ENCODE data around the gene OTUD3.
"Not testable (repeated sequence)": the region's sequence is repeated elsewhere in the genome, so short reads cannot be mapped to it uniquely, and the experiment has no call there.

OTUD3 gene

GRCh38 chr1:19910650-19911049, 28.5 kb downstream of the OTUD3 start:
- no peak for DNase-seq (ENCODE audit: low read depth, low spot score)

- DNase-seq (ENCODE audit: low read depth, low spot score): peak; percentile 89
Observed at GRCh38 chr1:19918057-19918456, 35.9 kb downstream of the OTUD3 start.

GRCh38 chr1:19920132-19920710, 38.0 kb downstream of the OTUD3 start:
- DNase-seq (ENCODE audit: low read depth, low spot score): no peak

GRCh38 chr1:19921310-19921709, 39.1 kb downstream of the OTUD3 start:
- no peak for DNase-seq (ENCODE audit: low read depth, low spot score)

- no peak for DNase-seq (ENCODE audit: low read depth, low spot score)
Observed at GRCh38 chr1:19922015-19922688, 40.0 kb downstream of the OTUD3 start.

- DNase-seq (ENCODE audit: low read depth, low spot score): no peak
Observed at GRCh38 chr1:19923137-19923952, 41.1 kb downstream of the OTUD3 start, which contains the start of gene PLA2G2E. Gene PLA2G2E (minus strand): TSS chr1:19923617. CDS start chr1:19923559, 58 bp downstream.

GRCh38 chr1:19923953-19924346, 41.8 kb downstream of the OTUD3 start:
- no peak for DNase-seq (ENCODE audit: low read depth, low spot score)

- DNase-seq (ENCODE audit: low read depth, low spot score): peak; percentile 75
Observed at GRCh38 chr1:19925342-19926070, 43.3 kb downstream of the OTUD3 start.

GRCh38 chr1:19926296-19927129, 44.3 kb downstream of the OTUD3 start:
- DNase-seq (ENCODE audit: low read depth, low spot score): peak; percentile 64

- DNase-seq (ENCODE audit: low read depth, low spot score): not testable (repeated sequence)
Observed at GRCh38 chr1:19927130-19927421, 44.9 kb downstream of the OTUD3 start.

GRCh38 chr1:19932866-19933265, 50.7 kb downstream of the OTUD3 start:
- DNase-seq (ENCODE audit: low read depth, low spot score): no peak

GRCh38 chr1:19934336-19934735, 52.1 kb downstream of the OTUD3 start:
- no peak for DNase-seq (ENCODE audit: low read depth, low spot score)

GRCh38 chr1:19936061-19936750, 54.0 kb downstream of the OTUD3 start:
- no peak for DNase-seq (ENCODE audit: low read depth, low spot score)

GRCh38 chr1:19938472-19938871, 56.3 kb downstream of the OTUD3 start:
- DNase-seq (ENCODE audit: low read depth, low spot score): no peak

- no peak for DNase-seq (ENCODE audit: low read depth, low spot score)
Observed at GRCh38 chr1:19940486-19941205, 58.5 kb downstream of the OTUD3 start.

GRCh38 chr1:19941206-19941568, 59.0 kb downstream of the OTUD3 start:
- DNase-seq (ENCODE audit: low read depth, low spot score): no peak

GRCh38 chr1:19942088-19942487, 59.9 kb downstream of the OTUD3 start:
- no peak for DNase-seq (ENCODE audit: low read depth, low spot score)

- no peak for DNase-seq (ENCODE audit: low read depth, low spot score)
Observed at GRCh38 chr1:19942657-19943056, 60.5 kb downstream of the OTUD3 start.

- no peak for DNase-seq (ENCODE audit: low read depth, low spot score)
Observed at GRCh38 chr1:19945914-19946313, 63.7 kb downstream of the OTUD3 start.

GRCh38 chr1:19946331-19946751, 64.1 kb downstream of the OTUD3 start:
- DNase-seq (ENCODE audit: low read depth, low spot score): no peak

Data from astrocyte of the hippocampus (primary cell).